HG03135 (cell line): ENCODE measurements around the gene ALPL.
"Not testable (repeated sequence)": the region's sequence is repeated elsewhere in the genome, so short reads cannot be mapped to it uniquely, and the experiment has no call there.

Source experiments
- ATAC-seq: cut with Tn5 transposase; IDR thresholded peaks from one replicate; pipeline ENCODE4 v1.9.1; 2021; ENCODE audit warnings: mild to moderate bottlenecking, moderate library complexity; ENCODE audit not compliant: unreplicated experiment

Gene ALPL

GRCh38 chr1:21509351-21510112, at the start of gene ALPL:
Gene ALPL (plus strand): TSS chr1:21509423. CDS start chr1:21554082, 44,659 bp downstream.
- ATAC-seq: no peak

GRCh38 chr1:21465127-21465526, 44.1 kb upstream of the ALPL start:
- not testable (repeated sequence) for ATAC-seq

- ATAC-seq: not testable (repeated sequence)
Observed at GRCh38 chr1:21467946-21468345, 41.3 kb upstream of the ALPL start.

GRCh38 chr1:21468599-21468998, 40.6 kb upstream of the ALPL start:
- no peak for ATAC-seq

DNA sequence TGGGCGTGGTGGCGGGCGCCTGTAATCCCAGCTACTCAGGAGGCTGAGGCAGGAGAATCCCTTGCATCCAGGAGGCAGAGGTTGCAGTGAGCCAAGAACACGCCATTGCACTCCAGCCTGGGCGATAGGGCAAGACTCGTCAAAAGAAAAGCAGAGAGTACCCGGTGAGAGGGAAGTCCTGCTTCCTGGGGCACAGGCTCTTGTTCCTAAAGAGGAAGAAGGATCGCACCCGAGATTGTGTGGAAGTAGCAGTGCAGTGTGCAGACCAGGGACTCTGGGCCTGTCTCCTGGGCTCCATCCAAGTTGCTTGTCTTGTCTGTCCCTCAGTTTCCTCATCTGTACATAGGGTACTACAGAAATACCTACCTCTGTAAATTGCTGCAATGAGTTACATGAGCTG, 39.6 kb upstream of the ALPL start:
- no peak for ATAC-seq

- no peak for ATAC-seq
Observed at GRCh38 chr1:21472861-21473260, 36.4 kb upstream of the ALPL start.

GRCh38 chr1:21478356-21478755, 30.9 kb upstream of the ALPL start:
- no peak for ATAC-seq

- not testable (repeated sequence) for ATAC-seq
Observed at GRCh38 chr1:21483881-21484280, 25.3 kb upstream of the ALPL start.

DNA sequence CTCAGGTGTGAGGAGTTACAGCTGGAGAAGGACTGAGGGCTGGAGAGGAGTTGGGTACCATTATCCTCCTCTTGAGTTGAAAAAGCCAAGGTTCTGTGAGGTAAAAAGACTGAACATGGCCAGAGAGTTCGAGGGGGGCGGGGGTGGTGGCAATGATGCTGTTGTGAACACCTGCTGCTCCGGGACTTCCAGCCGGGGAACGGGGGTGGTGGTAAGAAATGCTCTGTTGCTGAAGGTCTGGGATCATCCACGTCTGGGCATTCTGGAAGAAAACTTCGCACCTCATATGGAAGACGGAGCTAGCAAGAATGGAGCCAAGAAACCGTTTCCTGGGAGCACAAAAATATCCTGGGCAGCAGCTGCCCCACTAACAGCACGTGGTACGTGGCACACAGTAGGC, 20.1 kb upstream of the ALPL start:
- no peak for ATAC-seq

DNA sequence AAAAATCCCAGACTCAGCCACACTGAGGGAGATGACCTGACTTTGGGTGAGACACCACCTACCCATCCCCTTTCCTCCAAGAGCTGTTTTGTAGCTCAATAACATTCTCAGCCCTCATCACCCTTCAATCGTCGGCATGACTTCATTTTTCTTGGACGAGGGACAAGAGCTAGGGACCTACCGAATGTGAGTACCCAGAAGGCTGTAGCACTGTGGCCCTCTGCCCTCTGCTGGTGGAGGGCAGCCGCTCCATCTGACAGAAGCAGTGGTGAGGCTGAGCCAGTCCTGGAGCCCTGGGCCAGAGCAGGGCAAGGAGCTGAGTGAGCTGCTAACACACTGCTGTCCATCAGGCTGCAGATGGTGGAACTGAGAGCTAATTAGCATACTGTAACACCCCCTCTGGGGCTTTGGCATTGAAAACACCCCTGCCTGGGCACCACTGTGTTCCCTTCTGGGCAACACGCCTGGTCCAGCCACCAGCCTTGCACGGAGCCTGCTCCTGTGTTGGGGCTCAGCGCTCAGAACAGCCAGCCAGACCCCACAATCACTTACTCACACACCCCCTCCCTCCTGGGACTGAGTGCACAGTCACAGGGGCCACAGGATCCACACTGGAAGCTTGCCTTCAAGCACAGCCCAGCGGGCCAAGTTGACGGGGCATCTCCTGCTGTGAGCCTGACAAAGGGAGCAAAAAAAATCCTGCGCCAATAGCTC, 18.3 kb upstream of the ALPL start:
- ATAC-seq: no peak

DNA sequence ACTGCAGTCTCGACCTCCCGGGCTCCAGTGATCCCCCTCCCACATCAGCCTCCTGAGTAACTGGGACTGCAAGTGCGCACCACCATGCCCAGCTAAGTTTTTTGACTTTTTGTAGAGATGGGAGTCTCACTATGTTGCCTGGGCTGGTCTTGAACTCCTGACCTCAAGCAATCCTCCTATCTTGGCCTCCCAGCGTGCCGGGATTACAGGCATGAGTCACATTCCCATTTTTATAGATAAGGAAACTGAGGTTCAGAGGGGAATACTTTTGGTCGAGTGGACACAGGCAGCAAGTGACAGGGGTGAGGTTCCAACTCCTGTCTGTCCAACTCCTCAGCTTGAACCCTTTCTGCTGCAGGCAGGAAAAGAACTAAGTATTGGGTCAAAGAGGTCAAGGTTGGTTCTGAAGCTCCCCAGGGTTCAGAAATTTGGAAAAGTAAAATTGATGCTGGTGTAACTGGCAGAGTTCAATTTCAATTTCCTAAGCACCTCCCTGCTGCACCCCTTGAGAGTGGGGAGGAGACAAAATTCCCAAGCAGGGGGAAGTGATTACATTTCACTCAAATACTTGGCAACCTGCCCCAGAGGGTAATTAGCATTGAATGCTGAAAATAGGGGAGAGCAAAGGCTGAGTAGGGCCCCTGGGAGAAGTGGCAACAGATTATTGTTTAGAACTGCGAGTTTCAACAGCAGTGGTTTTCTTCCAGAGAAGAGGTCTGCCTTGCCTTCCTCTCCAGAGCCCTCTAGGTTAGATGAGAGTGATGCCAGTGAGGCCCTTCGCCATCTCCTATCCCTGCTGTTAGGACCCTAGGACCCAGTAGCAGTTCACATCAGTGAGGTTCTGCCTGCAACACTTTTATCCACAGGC, 17.5 kb upstream of the ALPL start:
- no peak for ATAC-seq

DNA sequence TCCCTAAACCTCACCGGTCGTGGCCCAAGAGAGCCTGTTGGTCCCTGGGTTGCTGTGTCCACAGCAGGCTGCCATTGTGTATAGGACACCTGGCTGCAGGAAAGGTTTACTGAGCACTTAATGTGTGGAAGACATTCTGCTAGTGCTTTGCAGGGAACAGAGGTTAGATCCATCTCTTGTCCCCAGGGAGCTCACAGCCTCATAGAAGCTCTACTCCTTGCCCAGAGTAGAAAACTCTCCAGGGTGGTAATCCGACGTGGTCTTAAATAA, 16.9 kb upstream of the ALPL start:
- no peak for ATAC-seq

DNA sequence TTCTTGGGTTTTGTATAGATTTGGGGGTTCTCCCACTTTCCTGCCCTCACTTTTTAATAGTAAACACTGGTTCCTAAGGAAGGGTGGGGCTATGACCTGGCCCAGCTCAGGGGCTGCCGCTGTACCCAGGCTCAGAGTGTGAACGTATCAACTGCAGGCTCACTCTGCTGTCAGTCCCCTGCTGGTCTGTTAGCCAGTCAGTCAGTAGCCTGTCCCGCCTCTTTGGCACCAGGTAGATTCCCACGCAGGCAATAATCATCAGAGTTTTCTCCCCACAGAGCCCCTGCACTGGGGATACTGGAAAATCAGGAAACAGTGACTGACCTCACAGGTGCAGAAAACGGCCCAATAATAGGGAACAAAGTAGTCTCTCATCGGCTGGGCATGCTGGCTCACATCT, 15.0 kb upstream of the ALPL start:
- no peak for ATAC-seq

DNA sequence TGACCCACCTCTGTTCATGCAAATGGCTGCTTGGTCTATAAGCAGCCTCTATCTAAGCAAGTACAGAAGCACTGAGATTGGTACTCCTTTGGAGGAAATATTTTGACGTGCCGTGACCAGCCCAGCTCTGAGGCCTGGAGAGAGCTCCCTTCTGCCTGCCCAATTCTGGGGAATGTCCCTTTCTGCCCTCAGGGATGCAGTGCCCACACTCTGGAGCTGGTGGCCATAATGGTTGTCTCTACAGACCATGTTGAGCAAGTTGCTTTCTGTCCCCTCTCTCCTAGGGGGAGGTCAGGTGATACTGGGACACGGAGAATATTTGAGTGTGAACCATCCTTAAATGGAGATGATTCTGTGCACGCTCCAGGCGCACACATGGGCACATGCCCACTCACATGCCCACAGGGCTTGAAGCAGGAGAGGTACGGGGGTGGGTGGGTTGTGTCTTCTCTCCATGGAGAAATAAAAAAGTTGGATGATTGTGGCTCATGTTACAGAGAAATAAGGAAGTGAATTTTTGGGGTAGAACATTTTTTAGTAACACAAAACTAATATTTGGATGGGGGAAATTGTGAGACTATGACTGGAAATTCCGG, 13.9 kb upstream of the ALPL start:
- ATAC-seq: no peak

DNA sequence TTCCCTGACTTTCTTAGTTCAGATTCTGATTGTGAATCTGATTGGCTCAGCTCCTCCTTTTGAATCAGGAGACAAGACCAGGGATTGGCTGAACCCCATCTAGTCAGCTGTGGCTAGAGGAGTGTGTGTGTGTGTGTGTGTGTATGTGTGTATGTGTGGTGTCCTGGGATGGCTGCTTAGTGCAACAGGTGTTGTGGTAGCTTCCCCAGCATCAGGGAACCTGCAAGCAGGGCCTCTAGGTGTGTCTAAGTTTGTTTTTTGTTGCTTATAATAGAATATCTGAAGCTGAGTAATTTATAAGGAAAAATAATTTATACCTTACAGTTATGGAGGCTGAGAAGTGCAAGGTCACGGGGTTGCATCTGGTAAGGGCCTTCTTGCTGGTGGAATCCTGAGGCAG, 13.2 kb upstream of the ALPL start:
- ATAC-seq: no peak

DNA sequence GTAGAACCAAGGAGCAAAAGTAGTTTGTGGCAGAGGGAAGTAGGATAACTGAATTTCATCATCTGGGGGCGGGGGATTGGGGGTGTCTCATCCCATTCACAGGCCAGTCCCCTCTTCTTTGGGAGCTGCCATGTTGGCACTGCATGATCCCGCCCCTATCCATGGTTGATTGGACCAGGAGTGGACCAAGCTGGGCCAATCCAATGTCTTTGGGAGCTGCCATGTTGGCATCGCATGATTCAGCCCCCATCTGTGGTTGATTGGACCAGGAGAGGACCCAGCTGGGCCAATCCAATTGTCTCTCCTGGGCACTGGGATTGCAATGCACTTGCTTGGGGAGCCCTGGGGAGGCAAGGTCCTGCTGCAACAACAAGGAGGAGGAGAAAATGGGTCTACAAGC, 12.3 kb upstream of the ALPL start:
- no peak for ATAC-seq

- ATAC-seq: no peak
Observed at GRCh38 chr1:21497466-21498061, 11.7 kb upstream of the ALPL start.

DNA sequence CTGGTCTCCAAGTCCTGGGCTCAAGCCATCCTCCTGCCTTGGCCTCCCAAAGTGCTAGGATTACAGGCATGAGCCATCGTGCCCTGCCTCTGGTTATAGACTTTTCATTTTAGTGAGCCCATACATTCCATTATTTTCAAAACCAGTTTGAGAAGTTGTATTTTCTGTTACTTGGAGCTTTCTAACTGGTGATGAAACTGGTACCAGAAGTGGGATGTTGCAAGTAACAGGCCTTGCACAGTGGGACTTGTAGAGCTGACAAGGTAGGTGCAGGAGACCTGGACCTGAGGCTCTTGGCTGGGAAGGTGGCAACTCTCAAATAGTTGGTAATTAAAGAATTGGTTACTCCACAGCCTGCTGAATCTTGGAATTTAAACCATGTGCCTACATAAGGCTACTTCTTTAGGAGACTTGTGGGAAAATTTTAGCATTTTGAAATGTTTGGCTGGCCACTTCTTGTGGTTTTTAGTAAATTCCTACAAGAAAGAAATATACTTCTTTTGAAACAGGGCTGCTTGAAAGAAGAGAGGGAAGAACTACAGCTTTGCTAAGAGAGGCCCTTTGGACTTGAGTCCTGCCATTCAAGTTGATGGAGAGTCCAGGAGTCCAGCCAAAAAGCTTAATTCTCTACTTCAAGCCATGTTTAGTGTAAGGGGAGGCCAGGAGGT, 9.8 kb upstream of the ALPL start:
- ATAC-seq: no peak

- ATAC-seq: no peak
Observed at GRCh38 chr1:21503706-21504377, 5.4 kb upstream of the ALPL start.

- no peak for ATAC-seq
Observed at GRCh38 chr1:21506804-21507203, 2.4 kb upstream of the ALPL start.
